ENCODE measurements around the gene CCDC81.

The CCDC81 gene

DNA sequence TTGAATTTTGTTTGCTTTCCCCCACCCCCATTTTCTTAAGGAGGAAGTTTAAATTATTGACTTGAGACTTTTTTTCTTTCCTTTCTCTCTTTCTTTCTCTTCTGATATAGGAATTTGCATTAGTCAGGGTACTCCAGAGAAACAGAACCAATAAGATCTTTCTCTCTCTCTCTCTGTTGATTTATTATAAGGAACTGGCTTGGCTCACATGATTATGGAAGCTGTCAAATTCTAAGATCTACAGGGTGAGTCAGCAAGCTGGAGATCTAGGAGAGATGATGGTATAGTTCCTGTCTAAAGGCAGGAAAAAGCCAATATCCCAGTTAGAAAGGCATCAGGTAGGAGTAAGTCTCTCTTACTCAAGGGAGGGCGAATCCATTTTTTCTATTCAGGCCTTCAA is 64.0 kb downstream of the CCDC81 start:
- in situ Hi-C loops (cut with HindIII; ENCODE audit: low sequenced_read_pairs), result loop anchor here (25.0 kb wide), 1 partner anchor 199 kb away; no protein-coding TSS in a partner anchor

DNA sequence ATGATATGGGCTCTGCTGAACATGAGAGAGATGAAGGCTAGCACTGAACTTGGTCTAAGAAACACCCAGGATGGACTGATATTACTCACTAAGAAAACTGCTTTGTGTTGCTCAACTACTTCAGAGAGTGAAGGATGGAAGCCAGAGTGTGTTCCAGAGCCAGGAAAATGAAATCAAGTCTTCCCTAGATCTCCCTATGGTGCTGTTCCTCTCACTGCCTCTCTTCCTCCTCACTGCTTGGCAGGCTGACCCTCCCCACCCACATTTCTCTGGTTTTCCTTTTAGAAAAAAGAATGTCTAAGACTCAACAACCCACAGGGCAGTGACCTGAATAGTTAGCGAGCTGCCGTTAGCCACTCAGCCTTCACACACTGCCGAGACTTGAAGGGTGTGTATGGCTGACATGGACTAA is 65.6 kb downstream of the CCDC81 start:
- in situ Hi-C loops (cut with HindIII; ENCODE audit: low sequenced_read_pairs), result loop anchor here (25.0 kb wide), 1 partner anchor 197 kb away; no protein-coding TSS in a partner anchor

DNA sequence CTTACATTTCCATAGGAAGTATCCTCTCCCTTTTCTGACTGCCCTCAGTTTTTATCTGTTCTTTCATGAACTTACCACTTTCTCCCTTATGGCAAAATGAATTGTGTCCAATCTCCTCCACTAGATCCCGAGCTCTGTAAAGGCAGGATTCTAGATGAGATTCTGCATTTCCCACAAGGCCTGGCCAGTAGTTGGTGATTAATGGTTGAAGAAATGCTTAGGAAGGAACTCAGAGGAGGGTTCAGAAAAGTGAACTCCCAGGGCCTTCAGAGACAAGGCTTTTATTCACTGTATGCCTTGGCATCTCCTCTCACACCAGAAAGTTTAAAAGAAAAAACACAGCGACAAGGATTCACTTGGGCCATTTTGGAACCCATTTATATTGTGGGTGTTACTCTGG is 66.2 kb downstream of the CCDC81 start:
- in situ Hi-C loops (cut with HindIII; ENCODE audit: low sequenced_read_pairs), result loop anchor here (25.0 kb wide), 1 partner anchor 196 kb away; no protein-coding TSS in a partner anchor

DNA sequence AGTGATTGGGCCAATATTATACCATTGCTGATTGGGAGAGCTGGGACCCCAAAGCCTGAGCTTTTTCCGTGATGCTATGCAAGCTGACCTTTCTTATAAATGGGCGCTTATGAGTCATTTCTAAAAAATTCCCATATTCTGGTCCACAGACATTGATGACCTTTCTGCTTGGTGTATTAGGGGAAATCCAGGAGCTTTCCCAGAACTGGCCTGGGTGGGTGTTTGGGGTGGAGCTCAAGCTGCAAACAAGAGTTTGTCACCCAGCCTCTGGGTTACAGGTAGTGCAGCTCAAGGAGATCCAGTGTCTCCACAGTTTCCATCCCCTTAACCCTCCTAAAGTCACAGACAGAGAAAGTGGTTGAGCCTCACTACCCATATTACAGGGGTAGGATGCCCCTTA is 67.7 kb downstream of the CCDC81 start:
- in situ Hi-C loops (cut with HindIII; ENCODE audit: low sequenced_read_pairs), result loop anchor here (25.0 kb wide), 1 partner anchor 195 kb away; no protein-coding TSS in a partner anchor

DNA sequence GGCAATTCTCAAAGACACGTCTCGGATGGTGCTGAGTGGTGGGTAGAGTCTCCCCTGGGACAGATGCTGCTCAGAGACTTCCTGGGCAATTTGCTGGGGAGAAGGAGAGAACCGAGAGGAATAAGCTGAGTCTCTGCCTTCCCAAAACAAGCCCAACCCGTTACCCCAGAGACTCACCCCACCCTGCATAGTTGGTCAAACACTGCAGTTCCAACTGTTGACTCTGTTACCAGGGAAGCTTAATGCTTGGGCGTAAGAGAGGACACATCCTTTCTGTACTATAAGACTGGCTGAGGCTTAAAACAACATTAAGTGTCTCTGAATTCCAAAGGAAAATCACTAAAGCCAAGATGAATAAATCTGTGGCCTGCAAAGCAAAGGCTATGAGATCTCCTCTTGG is 68.1 kb downstream of the CCDC81 start:
- in situ Hi-C loops (cut with HindIII; ENCODE audit: low sequenced_read_pairs), result loop anchor here (25.0 kb wide), 1 partner anchor 194 kb away; no protein-coding TSS in a partner anchor

DNA sequence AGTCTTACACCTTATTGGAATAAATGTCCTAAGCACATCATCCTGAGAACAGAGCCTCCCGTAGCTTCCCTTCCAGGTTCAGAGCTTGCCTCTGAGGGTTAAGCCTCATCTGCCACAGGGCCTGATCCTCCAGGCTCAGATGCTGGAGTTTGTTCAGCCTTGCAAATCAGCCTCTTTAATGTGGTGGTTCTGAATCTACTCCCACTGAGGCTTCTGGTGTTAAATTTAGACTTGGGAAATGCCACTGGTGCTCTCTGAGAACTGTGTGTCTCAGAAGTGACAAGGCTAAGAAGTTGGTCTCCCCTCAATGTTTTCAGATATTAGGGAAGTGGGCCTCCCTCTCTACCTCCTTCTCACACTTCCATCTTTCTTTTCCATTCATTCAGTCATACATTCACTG is 68.7 kb downstream of the CCDC81 start:
- in situ Hi-C loops (cut with HindIII; ENCODE audit: low sequenced_read_pairs), result loop anchor here (25.0 kb wide), 1 partner anchor 194 kb away; no protein-coding TSS in a partner anchor

DNA sequence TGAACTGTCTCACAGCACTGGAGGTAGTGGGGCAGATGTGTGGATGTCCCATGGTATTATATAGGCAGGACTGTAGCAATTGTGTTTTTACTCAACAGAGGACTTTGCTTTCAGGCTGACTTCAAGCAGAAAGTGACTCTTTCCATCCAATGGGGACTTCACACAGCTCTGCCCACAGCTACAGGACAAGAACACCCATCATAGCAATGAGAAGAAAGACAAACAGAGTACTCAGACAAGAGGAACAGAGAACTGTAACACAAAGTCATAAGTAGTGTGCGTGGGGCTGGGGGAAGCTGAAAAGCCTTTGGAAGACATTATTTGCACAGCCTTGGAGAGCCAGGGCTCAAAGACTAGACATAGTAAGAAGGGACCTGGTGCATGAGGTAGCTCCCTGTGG is 70.3 kb downstream of the CCDC81 start:
- in situ Hi-C loops (cut with HindIII; ENCODE audit: low sequenced_read_pairs), result loop anchor here (25.0 kb wide), 1 partner anchor 192 kb away; no protein-coding TSS in a partner anchor

DNA sequence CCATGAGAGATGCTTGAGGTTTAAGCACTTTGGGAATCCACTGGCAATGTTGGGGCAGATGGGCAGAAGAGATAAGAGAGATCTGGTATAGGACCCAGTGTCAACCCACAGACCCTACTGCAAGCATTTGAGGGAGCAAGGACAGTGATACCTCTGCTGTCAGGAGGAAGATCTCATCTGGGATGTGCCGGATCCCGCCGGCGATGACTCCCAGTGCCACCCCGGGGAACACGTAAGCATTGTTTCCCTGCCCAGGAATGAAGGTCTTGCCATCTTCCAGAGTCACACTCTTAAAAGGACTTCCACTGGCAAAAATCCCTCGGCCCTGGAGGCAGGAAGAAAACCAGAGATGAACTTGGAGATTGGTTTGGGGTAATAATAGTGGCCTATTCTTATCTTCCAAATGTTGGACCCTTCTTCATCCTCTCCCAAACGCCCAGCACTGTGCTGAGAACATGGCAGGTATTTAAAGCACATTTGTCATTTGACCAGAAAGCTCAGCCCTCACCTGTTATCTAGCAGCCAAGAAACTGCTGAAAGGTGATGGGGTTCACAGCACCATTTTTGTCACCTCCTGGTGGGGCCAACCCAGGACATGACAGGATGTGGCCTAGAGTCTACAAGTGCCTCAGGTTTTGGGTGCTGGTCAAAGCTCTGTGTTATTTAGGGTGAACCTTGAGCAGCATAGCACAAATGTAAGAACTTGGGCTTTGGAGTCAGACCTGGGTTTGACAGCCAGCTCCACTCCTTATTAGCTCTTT is 71.7 kb downstream of the CCDC81 start:
- in situ Hi-C loops (cut with HindIII; ENCODE audit: low sequenced_read_pairs), result loop anchor here (25.0 kb wide), 1 partner anchor 191 kb away; no protein-coding TSS in a partner anchor

DNA sequence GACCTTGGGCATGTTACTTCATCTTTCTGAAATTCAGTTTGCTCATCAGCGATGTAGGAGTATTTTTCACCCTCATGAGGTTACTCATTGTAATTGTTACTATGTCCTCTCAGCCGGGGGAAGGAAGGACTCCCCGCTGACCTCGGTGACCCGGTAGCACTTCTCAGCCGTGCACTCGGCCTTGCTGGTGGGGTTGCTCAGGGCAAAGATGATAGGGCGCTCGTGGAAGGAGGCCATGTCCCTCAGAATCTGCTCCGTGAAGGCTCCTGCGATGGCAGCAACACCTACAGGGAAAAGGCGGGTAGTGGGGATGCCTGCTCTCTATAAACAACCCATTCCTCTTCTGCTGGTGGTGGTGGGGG is 72.2 kb downstream of the CCDC81 start:
- in situ Hi-C loops (cut with HindIII; ENCODE audit: low sequenced_read_pairs), result loop anchor here (25.0 kb wide), 1 partner anchor 190 kb away; no protein-coding TSS in a partner anchor

DNA sequence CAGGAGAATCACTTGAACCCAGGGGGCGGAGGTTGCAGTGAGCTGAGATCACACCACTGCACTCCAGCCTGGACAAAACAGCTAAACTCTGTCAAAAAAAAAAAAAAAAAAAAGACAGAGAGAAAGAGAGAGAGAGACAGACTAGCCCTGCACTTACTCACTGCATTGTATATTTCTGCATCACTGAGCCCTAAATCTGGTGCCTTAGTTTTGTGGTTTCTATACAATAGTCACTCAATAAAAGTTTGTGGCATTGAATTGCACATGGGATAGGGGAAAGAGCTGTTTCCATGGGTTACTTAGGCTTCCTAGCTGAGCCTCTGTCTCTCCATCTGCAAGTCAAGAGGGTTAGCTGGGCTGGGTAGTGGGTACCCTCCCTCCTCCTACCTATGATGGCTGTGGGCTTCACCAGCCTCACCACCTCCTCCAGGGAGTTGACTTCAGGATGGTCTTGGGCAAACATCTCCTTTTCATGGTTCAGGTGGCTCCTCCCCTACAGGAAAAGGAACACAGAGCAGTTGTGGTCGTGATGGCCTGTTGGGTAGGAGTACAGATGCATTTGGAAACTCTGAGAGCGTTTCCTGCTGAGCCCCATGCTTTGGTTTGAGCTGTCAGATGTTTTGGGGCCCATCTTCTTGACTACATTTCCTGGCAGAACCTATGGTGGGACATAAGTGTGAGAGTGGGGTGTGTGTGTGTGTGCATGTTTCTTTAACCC is 73.2 kb downstream of the CCDC81 start:
- in situ Hi-C loops (cut with HindIII; ENCODE audit: low sequenced_read_pairs), result loop anchor here (25.0 kb wide), 1 partner anchor 189 kb away; no protein-coding TSS in a partner anchor

DNA sequence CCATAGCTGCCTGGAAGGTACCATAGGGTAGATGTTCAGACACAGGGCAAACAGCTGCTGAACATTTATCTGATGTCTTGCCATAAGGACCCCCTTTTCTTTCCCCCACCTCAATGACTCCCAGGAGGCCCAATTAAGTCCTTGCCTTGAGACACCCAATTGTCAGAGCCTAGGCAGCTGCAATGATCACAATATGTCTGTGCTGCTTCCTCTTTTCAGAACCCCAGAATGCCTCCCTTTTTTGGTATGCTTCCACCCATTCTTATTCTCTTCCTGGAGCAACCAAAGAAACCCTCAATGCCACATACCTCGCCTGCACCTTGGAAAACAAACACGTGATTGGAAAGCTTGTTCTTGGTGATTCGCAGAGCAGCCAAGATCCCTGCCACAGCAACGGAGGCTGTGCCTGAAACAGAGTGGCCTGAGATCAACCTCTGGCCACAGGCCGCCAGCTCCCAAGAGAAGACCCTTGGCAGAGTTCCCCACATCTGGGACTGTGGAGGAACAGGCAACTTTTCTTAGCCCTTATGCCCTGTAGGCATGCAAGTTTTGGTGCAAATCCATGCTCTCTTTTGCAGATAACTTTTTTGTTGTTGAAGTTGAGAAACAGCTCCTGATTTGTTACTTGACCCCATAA is 75.4 kb downstream of the CCDC81 start:
- in situ Hi-C loops (cut with HindIII; ENCODE audit: low sequenced_read_pairs), result loop anchor here (25.0 kb wide), 1 partner anchor 187 kb away; no protein-coding TSS in a partner anchor

DNA sequence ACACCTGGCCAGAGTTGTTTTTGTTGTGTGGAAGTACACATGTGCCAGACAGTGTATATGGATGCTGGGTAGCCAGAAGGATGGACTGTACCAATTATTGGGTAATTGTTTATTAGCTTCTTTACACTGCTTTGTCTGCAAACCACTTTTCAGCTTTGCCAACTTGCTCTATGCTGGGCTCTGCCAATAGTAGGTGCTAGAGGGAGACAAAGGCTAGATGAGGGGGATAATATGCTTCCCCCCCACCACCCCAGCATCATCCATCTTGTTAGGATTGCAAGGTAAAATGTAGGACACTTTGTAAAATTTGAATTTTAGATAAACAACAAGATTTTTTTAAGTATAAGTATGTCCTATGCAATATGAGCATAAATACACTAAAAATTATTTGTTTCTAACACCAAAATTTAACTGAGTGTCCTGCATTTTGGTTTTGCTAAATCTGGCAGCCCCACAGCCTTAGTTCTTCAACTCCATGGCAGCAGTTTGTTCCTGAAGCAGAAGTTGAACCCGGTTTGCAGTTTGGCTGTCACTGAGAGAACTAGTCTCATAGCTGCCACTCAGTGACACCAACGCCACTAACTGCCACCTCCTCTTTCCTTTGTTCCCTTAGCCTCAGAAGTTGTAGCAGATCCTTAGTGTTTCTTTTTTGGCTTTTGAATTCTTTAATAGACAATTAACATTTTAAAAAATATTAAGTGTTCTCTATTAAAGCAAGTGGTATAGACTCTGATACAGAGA is 78.8 kb downstream of the CCDC81 start:
- in situ Hi-C loops (cut with HindIII; ENCODE audit: low sequenced_read_pairs), result no loop called here

DNA sequence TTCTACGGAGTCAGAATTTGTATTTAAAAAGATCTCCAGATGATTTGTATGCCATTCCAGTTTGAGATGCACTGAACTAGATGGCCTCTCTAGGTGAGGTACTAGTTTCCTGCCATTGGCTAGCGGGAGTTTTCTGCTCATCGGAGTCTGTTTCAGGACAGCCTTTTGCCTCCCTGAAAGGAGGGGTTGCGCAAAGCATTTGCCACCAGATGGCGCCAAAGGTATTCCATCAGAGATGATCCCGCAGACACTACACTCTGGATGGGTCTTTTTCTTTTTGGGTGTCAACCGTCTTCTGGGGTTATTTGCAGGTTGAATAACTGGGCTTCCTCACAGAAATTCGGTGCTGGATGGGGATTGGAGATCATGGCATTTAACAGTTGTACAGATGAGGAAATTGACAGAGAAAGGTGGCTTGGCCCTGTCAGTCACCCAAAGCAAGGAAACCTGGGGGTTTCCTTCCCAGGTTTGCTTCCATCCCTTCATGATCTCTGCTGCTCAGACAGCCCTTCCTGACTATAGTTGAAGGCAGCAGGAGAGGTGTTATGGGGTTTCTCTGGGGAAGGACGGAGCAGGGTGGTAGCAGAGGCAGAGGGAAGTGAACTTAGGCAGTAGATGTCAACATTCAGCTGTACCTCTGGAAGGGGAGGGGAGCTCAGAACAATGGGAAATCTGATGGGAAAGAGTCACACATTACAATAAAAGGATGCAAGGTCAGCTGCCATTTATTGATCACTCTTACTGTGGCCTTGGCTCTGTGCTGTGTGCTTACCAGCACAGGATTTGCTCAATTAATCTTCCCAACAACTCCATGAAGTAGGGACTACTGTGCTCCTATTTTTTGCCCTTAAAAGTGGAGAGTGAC is 81.6 kb downstream of the CCDC81 start:
- in situ Hi-C loops (cut with HindIII; ENCODE audit: low sequenced_read_pairs), result no loop called here

DNA sequence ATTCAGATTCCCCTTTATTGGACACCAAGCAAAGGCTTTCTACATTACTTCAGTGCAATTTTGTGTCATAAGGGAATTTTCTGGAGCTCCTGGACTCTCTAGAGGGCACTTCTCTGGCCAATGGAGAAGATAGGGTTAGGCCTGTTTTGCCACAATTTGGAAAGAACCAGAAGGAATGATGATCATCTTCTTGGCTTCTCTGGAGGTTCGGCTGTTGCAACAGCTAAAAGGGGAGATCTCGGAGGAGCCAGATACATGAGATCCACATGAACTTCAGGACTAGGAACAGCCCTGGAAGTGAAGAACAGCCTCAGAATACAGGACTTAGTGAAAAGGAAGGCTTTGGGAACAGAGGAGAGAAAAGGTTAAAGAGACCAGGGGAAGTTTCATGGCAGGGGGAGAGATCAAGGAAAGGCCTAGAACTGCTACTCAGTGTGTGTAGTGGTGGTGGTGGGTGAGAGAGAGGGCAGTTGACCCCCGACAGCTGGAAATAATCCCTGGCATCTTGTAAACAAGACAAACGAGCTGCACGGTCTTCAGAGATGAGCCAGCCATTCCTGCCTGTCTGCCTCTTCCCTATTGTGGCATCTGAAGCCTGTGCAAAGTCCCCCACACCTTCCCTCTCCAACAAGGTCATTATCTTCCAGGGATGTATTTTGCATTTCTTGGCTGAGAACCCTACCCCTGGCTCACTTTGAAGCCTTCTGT is 83.8 kb downstream of the CCDC81 start:
- in situ Hi-C loops (cut with HindIII; ENCODE audit: low sequenced_read_pairs), result no loop called here

DNA sequence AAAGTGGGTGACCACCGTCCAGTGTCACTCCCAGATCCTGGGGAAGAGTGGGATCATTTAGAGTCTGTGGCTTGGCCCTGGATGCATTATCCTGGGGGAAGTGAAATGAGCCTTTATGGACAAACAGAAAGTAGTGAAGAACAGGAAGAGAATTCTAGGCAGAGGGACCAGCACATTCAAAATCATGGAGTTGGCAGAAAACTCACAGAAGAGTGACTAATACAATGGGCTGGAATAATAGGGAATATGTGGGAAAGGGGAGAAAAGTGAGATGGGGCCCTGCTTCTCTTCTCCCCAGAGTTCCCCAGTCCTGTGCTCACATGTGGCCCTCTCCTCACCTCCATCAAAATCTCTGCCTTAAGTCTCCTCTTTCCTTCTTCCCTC is 84.3 kb downstream of the CCDC81 start:
- in situ Hi-C loops (cut with HindIII; ENCODE audit: low sequenced_read_pairs), result no loop called here

DNA sequence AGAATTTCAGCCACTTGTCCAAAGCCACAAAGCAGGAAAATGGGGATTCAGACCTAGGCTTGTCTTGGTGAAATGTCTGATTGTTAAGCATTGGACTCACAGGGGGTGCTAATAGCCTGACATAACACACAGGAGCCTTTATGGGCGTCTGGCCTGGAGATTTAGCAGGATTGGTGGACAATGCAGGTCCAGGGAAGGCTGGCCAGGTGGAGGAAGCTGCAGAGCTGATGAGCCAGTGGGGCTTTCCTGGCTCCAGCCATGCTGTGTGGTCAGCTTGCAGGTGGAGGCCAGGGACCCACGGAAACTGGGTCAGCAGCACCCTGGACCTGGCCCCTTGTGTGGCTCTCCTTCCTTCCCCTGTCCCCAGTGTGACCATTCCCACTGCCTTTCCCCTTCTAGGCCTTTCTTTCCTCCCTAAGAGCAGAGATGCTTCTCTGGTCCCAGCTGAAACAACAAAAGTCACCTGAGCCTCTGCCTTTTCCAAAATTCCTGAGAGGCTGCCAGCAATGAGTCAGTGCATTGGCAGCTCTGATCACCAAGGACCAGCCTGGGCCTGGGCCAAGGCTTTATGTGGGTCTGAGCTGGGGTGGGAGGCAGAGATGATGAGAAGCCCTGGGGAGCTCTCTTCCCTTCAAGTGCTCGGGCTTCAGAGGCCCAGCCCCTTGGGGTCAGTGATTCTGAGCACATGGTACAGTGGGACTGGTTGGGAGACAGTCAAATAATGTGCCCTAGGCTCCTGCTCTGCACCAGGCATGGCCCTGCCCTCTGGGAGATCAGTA is 85.2 kb downstream of the CCDC81 start:
- in situ Hi-C loops (cut with HindIII; ENCODE audit: low sequenced_read_pairs), result no loop called here

DNA sequence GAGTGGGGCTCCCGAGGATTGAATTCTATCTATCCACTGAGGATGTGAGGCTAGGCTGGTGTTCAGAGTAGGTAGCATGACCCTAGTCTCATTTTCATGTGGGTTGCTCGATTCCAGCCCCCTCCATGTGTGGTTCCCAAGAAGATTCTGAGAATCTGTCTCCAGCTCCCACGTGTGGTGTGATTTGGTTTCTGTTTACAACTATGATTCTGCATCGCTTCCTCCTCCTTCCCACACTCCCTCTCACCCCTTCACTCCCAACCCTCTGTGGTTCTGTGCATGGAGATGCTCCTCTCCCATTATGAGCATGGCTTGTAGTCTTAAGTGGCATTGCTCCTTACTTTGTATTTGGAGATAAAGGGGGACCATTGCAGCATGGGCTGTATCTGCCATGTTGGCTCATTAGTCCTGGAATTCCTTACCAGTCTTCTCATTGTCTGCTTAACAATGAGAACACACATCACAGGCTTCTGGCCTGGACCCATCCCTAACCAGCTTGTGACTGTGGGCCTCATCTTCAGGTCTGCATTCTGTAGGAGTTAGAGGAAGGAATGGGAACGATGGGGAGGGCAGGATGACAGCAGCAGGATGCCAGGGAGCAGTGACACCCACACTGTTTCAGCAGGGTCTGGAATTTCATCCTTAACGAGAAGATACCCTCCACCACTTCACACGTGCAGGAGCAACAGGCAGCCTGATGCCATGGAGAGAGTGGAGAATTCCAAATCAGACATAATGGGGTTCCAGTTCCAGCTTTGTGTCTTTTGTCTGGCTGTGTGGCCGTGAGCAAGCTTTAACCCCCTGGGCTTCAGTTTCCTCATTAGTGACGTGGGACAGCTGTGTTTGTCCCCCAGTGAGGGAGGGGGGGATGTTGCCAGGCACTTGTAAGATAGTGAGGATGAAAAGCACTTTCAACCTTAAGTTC is 86.0 kb downstream of the CCDC81 start:
- in situ Hi-C loops (cut with HindIII; ENCODE audit: low sequenced_read_pairs), result no loop called here
